Occipital lobe (tissue), 2 donors: Measurements from ENCODE around the gene FBF1. TPM values are rescaled to one million over a fixed set of nuclear protein-coding genes. Genes with fewer than 3 reads are reported as not detected.

Experiments used
- DNase-seq: peaks from one replicate; lab custom pipeline; 2025; lab: John Stamatoyannopoulos, UW
- total RNA-seq: library from RNA; depleted of rRNA; stranded (reverse); fragments of >200 nt; gene quantifications from one replicate; pipeline ENCODE4 v1.2.3, GENCODE V29; 2014

Gene FBF1
- total RNA-seq, 1 donor from 2014 or later = 10.1 TPM

DNA sequence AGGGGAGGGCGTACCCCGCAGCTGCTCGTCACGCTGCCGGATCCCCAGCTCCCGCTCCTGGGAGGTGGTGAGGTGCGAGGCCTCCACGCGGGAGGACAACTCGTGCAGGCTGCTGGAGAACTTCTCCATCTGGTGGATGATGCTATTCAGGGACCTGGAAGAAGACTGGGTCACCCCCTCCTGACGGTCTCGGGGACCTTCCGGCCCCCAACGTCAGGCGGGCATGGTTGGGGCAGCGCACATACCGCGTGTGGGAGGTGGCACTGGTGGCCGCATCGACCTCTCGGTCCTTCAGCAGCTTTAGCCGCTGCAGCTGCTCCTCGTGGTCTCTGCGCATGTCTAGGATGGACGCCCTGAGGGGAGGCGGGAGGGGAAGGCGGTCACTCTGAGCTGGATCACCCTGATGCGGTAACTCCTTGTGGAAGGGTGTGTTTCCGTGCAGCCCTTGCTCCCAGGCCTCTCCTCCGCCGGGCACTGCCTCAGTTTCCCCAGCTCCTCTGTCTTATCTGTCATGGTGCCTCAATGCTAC lies 22.9 kb downstream of the FBF1 start:
- no peak for DNase-seq

GRCh38 chr17:75917141-75917916 lies 23.5 kb downstream of the FBF1 start:
- DNase-seq = no peak

- DNase-seq = no peak
These were observed 25.6 kb downstream of the FBF1 start for GRCh38 chr17:75915268-75915667.

- no peak for DNase-seq
These were observed 26.1 kb downstream of the FBF1 start for GRCh38 chr17:75914643-75915267.

DNA sequence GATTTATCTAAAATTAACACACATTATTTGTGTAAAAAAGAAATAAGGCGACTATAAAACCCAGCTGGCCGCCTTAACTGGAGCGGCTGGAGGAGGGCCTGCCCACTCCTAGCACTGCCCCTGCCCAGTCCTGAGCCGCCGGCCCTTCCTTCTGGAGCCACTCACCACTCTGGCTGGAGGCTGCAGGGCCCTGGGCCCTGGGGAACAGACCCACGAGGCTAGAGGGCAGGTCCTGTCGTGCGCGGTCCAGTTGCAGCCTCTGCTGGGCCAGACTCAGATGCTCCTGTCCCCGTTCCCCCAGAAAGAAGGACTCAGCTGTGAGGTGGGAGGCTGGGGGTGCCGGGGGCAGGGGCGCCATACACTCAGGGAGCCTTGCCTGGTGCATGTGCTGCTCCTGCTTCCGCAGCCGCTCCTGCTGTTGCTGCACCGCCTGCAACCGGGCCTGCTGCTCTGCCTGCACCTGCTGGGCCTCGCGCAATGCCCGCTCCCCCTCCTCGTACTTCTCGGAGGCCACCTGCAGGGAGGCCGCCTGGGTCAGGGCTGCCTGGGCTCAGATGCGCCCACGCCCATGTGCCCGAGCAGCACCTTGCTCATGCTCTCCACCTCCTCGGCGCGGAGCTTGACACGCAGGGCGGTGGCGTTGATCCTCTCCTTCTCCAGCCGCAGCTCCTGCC lies 27.2 kb downstream of the FBF1 start:
- no peak for DNase-seq

DNA sequence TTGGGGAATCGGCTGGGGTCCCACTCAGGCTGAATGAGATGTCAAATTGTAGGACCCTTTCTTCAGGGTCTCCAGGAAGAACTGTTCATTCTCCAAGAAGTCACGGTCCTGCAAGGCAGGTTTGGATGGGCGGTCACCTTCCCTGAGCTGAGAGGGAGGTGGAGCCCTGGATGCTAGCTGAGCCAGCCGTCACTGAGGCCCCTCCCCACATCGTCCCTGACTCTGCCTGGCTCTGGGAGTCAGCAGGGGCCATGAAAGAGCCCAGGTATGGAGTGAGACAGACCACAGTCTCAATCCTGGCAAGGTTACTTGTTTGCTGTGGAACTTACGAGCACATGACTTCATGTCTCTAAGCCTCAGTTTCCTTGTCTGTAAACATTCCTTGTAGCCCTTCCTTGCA lies 30.1 kb downstream of the FBF1 start:
- no peak for DNase-seq

DNA sequence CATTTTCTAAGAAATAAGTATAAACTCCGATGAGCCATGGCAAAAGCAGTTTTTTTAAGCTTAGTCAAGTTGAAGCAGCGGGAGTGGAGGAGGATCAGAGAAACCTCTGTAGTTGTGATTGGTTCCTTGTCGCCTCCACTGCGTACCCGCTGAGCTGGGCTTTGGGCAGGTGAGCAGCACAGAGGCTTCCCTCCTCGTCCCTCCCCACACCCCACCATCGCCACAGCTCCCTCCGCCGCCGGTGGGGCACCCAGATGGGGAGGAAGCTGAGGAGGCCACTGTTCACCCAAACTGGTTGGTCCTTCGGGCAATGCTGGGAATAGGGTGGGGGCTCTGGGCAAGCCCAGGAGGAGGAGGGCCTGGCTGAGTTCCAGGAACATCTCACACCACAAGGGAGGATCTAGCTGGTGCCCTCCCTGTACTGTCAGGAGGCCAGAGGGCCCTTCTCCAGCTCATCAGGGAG lies 31.0 kb downstream of the FBF1 start:
- DNase-seq = no peak

- DNase-seq = no peak
These were observed 31.6 kb downstream of the FBF1 start for GRCh38 chr17:75909051-75909811.

- no peak for DNase-seq
These were observed 32.6 kb downstream of the FBF1 start for GRCh38 chr17:75908201-75908600.

- no peak for DNase-seq
These were observed 34.5 kb downstream of the FBF1 start for GRCh38 chr17:75906143-75906884.

DNA sequence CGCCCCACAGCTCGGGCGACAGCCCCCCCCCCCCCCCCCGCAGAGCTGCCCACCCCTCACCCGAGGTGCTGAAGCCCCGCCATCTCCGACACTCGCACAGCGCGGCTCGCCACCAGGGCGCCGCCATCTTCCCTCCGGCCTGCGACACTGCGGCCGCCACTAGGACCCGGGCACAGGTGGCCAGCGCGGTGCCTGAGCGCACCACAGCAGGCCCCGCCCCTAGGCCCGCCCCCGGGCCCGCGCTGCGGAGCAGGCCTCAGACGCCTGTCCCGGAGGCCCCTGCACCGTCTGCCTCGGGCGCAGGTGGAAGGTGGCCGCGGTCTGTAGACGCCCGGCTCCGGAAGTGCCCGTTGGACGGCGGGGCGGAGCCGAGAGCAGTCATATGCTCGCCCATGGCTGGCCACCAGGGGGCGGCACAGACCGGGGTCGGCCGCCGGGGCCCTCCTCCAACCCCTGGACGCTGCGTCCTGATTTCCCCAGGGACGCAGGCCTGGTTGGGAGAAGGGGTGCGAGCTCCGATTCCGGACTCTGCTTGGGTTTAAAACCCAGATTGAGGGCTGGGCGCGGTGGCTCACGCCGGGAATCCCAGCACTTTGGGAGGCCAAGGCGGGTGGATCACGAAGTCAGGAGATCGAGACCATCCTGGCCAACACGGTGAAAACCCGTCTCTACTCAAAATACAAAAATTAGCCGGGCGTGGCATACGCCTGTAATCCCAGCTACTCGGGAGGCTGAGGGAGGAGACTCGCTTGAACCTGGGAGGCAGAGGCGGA lies 35.9 kb downstream of the FBF1 start, which contains the start of gene MRPL38:
TSS of gene MRPL38 (minus strand) at position 136 of the 773 bp plus-strand sequence. CDS start at position 127, 9 bp downstream.
- peak; percentile 88 for DNase-seq

DNA sequence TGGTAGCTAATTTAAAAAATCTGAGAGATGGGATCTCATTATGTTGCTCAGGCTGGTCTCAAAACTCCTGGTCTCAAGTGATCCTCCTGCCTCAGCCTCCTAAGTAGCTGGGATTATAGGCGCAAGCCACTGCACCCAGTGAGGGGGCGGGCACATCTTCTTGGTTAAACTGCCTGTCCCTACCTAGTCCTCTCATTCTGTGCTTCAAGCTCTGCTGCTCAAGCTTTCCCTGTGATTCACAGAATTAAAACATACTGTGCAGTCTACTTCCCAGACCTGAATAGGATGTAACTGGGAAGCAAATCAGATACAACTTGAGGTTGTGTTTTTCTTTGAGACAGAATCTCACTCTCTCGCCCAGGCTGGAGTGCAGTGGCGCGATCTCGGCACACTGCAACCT lies 38.4 kb downstream of the FBF1 start:
- DNase-seq = no peak

- no peak for DNase-seq
These were observed 39.1 kb downstream of the FBF1 start for GRCh38 chr17:75901727-75902126.

DNA sequence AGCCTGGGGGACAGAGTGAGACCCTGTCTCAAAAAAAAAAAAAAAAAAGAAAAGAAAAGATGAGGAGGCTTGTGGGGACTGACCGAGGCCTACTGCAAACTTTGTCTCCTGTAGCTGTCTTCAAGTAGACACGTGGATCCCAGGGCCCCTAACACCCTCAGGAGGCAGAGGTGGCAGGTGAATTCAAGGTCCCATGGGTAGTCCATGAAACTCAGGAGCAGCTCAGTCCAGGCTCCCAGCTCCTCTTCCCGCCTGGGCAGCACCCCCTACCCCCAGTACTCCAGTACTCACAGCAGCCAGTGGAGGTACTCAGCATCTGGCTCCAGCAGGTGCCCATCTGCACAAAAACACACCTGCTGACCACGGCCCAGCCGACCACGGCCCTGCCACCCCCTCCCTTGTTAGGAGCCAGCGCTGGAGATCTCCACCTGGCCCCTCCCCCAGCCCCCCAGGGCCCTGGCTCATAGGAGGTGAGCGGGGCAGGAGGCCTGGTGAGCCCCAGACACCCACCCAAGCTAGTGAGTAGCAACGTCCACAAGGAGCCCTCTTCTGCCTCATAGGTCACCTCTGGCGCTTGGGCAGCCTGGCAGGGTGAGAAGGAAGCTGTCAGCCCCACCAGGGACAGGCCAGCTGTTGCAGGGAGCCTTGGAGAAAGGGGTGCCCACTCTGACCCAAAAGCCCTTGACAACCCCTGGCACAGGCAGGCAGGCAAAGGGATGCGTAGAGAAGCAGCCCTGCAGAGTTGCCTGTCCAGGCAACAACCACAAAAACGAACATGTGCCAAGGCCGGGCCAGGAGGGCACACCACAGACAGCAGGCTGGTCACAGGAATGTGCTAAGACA lies 39.9 kb downstream of the FBF1 start:
- DNase-seq = no peak

DNA sequence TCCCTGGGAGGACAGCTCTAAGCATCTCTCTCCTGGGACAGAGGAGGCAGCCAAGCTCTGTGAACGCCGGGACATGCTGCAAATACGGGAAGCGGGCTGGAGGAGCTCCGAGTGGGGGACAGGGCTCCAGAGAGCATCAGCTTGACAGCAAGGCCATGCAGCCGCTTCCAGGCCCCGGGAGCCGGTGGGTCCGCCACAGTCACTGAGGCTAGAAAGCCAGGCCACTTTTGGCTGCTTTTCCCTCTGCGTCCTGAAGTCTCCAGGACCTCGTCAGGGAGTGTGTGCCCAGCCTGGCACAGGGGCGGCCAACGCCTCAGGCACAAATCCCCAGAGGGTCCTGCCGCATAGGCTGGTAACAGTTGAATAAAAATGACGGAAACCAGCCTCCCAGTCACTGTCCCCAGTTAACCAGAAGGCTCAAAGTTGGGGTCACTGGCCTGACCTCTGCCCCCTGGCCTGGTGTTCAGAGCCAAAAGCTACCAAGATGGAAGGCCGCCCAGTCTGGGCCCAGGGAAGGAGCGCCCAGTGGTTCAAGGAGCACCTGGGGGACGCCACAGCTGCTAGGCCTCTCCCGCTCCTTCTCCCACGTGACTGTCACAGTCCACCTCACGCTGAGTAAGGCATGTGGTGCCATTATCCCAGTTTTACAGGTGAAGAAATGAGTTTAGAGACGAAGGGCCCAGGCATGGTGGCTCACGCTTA lies 40.9 kb downstream of the FBF1 start:
- no peak for DNase-seq

GRCh38 chr17:75899353-75899752 lies 41.5 kb downstream of the FBF1 start:
- DNase-seq = no peak

GRCh38 chr17:75898791-75899190 lies 42.1 kb downstream of the FBF1 start:
- DNase-seq = no peak

DNA sequence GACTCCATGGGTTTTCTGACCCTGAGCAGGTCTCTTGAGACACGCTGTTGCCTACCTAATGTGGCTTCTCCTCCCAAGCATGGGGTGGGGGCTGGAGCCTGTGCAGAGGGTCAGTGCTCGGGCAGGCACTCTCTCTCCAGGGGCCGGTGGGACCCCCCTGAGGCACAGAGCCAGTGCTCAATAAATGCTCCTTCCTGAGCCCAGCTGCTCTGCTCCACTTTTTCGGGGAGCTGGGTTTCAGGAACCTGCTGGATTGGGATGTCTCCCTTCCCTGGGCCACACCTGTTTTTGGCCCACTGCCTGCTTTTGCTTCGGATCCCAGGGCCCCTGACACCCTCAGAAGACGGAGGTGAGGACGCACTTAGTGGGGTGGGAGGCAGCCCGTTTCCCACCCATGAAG lies 42.8 kb downstream of the FBF1 start:
- DNase-seq = no peak
